Hepatocyte (in vitro differentiated cells): Measurements from ENCODE around the gene PRKRA.

Experiments
- CTCF ChIP-seq: fragments of 200-600 bp; sonication (generic); IDR thresholded peaks from 2 replicates; pipeline ENCODE4 v1.5.1; 2016; ENCODE audit warnings: antibody characterized with exemption, mild to moderate bottlenecking; ENCODE audit not compliant: poor library complexity
- EZH2phosphoT487 ChIP-seq: fragments of 200-600 bp; sonication (generic); IDR thresholded peaks from one replicate; pipeline ENCODE4 v1.6.1; 2018; ENCODE audit warnings: antibody characterized with exemption, mild to moderate bottlenecking, low read depth, moderate library complexity; ENCODE audit not compliant: unreplicated experiment, severe bottlenecking

GRCh38 chr2:178388287-178388686, 62.7 kb downstream of the PRKRA start:
- TF ChIP-seq CTCF (no peak), EZH2phosphoT487 (no peak)
